ENCODE data around the gene CYP2R1.

CYP2R1 gene

GRCh38 chr11:14924318-14924717 is 32.3 kb upstream of the CYP2R1 start:
- H3K4me3 ChIP-seq (ENCODE audit: low read depth, low read length): no peak overlapping the region
- TF ChIP-seq CTCF (IDR thresholded peaks at IDR 0.05; ENCODE audit: insufficient read depth, low read depth, low read length, missing control alignments): no peak

GRCh38 chr11:14916403-14916802 is 24.4 kb upstream of the CYP2R1 start:
- H3K4me3 ChIP-seq (ENCODE audit: low read depth, low read length): no peak overlapping the region
- TF ChIP-seq CTCF (IDR thresholded peaks at IDR 0.05; ENCODE audit: insufficient read depth, low read depth, low read length, missing control alignments): no peak
- no peak for DNase-seq (ENCODE audit: low read depth)

More at GRCh38 chr11:14924318-14924717, 32.3 kb upstream of the CYP2R1 start:
- no peak for DNase-seq (ENCODE audit: low read depth)

GRCh38 chr11:14914536-14914935 is 22.5 kb upstream of the CYP2R1 start:
- DNase-seq (ENCODE audit: low read depth): no peak
- no peak for TF ChIP-seq CTCF (IDR thresholded peaks at IDR 0.05; ENCODE audit: insufficient read depth, low read depth, low read length, missing control alignments)

GRCh38 chr11:14908214-14908880 is 16.3 kb upstream of the CYP2R1 start:
- H3K4me3 ChIP-seq (ENCODE audit: low read depth, low read length): no peak overlapping the region
- peak; percentile 67 for TF ChIP-seq CTCF (IDR thresholded peaks at IDR 0.05; ENCODE audit: insufficient read depth, low read depth, low read length, missing control alignments)
- DNase-seq (ENCODE audit: low read depth): peak; percentile 65

More at GRCh38 chr11:14914536-14914935, 22.5 kb upstream of the CYP2R1 start:
- no peak overlapping the region for H3K4me3 ChIP-seq (ENCODE audit: low read depth, low read length)

GRCh38 chr11:14907411-14908213 is 15.6 kb upstream of the CYP2R1 start:
- TF ChIP-seq CTCF (IDR thresholded peaks at IDR 0.05; ENCODE audit: insufficient read depth, low read depth, low read length, missing control alignments): peak; percentile 84
- H3K4me3 ChIP-seq (ENCODE audit: low read depth, low read length): no peak overlapping the region
- peak; percentile 80 for DNase-seq (ENCODE audit: low read depth)

- no peak overlapping the region for H3K4me3 ChIP-seq (ENCODE audit: low read depth, low read length)
- TF ChIP-seq CTCF (IDR thresholded peaks at IDR 0.05; ENCODE audit: insufficient read depth, low read depth, low read length, missing control alignments): no peak
- DNase-seq (ENCODE audit: low read depth): no peak
These were observed 15.0 kb upstream of the CYP2R1 start for GRCh38 chr11:14906993-14907392.

Data from GM12865 (cell line).